ENCODE results near the gene BACH2. TPM values are rescaled to one million over a fixed set of nuclear protein-coding genes. Genes with fewer than 3 reads are reported as not detected.

BACH2 gene
- total and polyA plus RNA-seq, 12 donors, result 0.16 to 4.7 (median 2.4) TPM

DNA sequence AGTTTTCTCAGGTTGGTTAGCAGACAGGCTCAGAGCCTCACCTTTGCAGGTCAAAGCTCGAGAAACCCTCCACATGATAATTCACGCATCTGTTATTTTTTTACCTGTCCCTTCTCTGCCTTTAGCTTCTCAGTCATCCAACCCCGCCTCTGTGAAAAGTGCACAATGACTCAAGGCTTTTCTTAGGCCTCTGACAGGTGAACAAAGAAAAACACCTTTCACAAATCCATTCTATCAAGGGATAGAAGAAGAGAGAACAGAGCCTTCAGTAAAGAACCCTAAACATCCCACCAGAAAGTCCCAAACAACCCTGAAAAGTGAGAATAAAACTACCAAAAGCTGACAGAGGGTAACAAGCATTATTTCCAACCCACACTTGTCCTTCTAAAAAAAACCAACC is 224.1 kb downstream of the BACH2 start:
- intact Hi-C loops (cut with DNase I), result no loop called here
- H3K27ac ChIP-seq, result no peak overlapping the region
- no peaks in the 10 kb centered on the region for H3K27me3 ChIP-seq
- ATAC-seq (no peak), DNase-seq (no peak)
- TF ChIP-seq, protein P1, sequence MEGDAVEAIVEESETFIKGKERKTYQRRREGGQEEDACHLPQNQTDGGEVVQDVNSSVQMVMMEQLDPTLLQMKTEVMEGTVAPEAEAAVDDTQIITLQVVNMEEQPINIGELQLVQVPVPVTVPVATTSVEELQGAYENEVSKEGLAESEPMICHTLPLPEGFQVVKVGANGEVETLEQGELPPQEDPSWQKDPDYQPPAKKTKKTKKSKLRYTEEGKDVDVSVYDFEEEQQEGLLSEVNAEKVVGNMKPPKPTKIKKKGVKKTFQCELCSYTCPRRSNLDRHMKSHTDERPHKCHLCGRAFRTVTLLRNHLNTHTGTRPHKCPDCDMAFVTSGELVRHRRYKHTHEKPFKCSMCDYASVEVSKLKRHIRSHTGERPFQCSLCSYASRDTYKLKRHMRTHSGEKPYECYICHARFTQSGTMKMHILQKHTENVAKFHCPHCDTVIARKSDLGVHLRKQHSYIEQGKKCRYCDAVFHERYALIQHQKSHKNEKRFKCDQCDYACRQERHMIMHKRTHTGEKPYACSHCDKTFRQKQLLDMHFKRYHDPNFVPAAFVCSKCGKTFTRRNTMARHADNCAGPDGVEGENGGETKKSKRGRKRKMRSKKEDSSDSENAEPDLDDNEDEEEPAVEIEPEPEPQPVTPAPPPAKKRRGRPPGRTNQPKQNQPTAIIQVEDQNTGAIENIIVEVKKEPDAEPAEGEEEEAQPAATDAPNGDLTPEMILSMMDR (IDR thresholded peaks at IDR 0.05), result no peak
- H3K9me3 ChIP-seq, result no peaks in the 10 kb centered on the region
- H3K4me3 ChIP-seq, result no peak overlapping the region
- WGBS, 2 donors, result 97% methylated on average over 3 of the region's 3 CpGs
- peaks cover 0 to 21% (median 7%) of the 10 kb centered on the region in 9 donors for H3K4me1 ChIP-seq
- H3K36me3 ChIP-seq, result no peaks in the 10 kb centered on the region

DNA sequence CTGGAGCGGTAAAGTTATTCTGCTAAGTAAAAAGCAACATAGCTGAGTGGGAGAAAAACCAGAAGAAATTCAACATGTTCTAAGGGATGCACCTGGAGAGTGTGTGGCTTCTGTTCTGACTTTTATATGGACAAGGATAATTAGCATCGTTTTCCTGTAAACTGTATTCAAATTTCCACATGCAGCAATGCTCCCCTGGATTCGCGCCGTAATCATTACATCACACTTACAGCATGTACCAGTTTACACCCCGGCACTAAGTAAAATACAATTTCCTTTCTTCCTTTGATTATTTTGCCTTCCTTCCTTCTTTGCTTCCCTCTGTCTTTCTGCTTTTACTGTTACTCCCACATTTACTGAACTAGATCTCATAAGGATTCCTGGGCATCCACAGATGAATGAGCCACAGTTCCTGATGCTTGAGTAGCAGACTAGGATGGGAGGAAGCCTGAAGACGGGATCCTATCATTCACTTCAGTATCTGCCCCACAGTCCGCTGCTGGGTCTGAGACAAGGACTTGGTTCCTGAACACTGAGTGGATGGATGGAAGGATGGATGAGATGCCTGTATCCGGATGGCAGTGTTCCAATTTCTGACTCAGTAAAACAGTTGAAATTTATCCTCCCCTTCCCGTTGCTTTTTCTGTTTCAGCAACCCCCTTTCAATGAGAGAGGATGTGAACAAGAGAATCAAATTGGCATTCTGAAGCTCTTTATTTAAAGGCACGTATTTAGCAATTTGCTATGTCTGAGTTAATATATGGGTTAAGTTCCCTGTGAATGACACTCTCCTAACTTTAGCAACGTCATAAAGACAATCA is 227.7 kb downstream of the BACH2 start:
- Histone ChIP-seq H3K27me3 (no peaks in the 10 kb centered on the region), H3K4me3 (no peak overlapping the region), H3K9me3 (no peaks in the 10 kb centered on the region), H3K27ac (peak overlapping the region in 1 of 10 donors; percentile 24), H3K36me3 (no peaks in the 10 kb centered on the region), H3K4me1 (peaks cover 0 to 21% (median 7%) of the 10 kb centered on the region in 9 donors)
- 60 to 69% methylated on average over 12 of the region's 12 CpGs for WGBS, 2 donors
- DNase-seq (no peak), ATAC-seq (peak in 1 of 8 donors; percentile 14)
- TF ChIP-seq, protein P1 (IDR thresholded peaks at IDR 0.05), result no peak
- intact Hi-C loops (cut with DNase I), result no loop called here

DNA sequence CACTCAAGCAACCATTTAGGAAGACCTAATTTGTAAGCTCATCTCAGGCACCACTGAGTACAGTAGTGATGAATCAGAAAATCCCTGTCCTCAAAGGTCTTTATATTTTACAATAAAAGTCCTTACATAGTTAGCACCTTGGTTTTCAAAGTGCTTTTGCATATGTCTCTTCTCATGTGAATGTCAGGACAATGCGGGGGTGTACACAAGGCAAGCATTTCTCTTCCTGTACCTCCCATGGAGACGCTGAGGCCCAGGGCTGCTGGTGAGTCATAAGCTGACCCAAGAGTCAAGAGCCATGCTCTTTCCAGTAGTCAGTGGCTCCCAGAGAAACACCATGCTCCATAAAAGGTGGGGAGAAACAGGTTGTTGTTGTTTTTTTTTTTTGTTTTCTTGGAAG is 228.4 kb downstream of the BACH2 start:
- Histone ChIP-seq H3K27ac (peak overlapping the region in 1 of 10 donors; percentile 24), H3K4me3 (no peak overlapping the region), H3K4me1 (peaks cover 0 to 21% (median 8%) of the 10 kb centered on the region in 9 donors), H3K36me3 (no peaks in the 10 kb centered on the region), H3K27me3 (no peaks in the 10 kb centered on the region), H3K9me3 (no peaks in the 10 kb centered on the region)
- TF ChIP-seq, protein P1 (IDR thresholded peaks at IDR 0.05), result no peak
- WGBS, 2 donors, result 39 to 62% methylated on average over 2 of the region's 2 CpGs
- intact Hi-C loops (cut with DNase I), result no loop called here
- DNase-seq, result peak in 1 of 2 donors; percentile 22
- ATAC-seq, result peak; percentile 59 to 95 (median 82)

DNA sequence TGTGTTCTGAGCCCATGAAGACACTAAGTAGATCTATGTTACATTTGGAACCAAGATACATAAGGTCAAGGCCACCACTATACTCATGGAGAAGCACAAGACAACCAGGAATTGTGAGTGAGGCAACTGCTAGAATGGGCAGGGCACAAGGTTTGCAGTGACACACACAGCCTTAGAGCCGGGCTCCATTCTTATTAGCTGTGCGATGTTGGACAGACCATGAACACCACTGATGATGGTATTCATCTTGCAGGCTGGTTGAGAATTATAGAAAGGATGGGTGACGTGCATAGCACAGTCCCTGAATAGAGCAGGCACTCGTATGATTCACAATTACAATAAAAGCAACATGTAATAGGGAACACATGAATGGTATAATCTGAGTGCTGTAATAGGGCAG is 229.9 kb downstream of the BACH2 start:
- ATAC-seq, result no peak
- no peak overlapping the region for H3K27ac ChIP-seq
- peaks cover 0 to 28% (median 11%) of the 10 kb centered on the region in 9 donors for H3K4me1 ChIP-seq
- H3K27me3 ChIP-seq, result no peaks in the 10 kb centered on the region
- intact Hi-C loops (cut with DNase I), result no loop called here
- WGBS, 2 donors, result 98% methylated on average over 4 of the region's 4 CpGs
- no peak for DNase-seq
- no peaks in the 10 kb centered on the region for H3K36me3 ChIP-seq
- TF ChIP-seq, protein P1 (IDR thresholded peaks at IDR 0.05), result no peak
- H3K4me3 ChIP-seq, result no peak overlapping the region
- H3K9me3 ChIP-seq, result no peaks in the 10 kb centered on the region

All from heart right ventricle (tissue), 16 donors.